MCF 10A (cell line): Measurements from ENCODE around the gene SUGCT. TPM values are rescaled to one million over a fixed set of nuclear protein-coding genes. Genes with fewer than 3 reads are reported as not detected.

ENCODE experiments used
- BruUV-seq: library from RNA; stranded (reverse); fragments of 400-500 nt; replicated peaks from 2 replicates; lab custom pipeline; 2021; lab: Mats Ljungman, UMichigan
- CTCF ChIA-PET: fragments of 300-600 bp; sonication (Branson Sonifier 250); formaldehyde crosslinking; extraction: SDS; loops from one replicate; lab custom pipeline; 2021; ENCODE audit warnings: antibody characterized with exemption, inconsistent platforms; lab: Yijun Ruan, JAX
- POLR2A ChIA-PET: fragments of 300-600, 350-650 bp; sonication (Branson Sonifier 250); formaldehyde crosslinking; extraction: SDS; loops from one replicate; lab custom pipeline; 2020; ENCODE audit warnings: antibody characterized with exemption, inconsistent platforms; lab: Yijun Ruan, JAX
- DNase-seq: peaks from one replicate; pipeline ENCODE4 v3.0.0-alpha.2; 2018; ENCODE audit not compliant: unreplicated experiment
- H3K27ac Mint-ChIP-seq: one replicate; pipeline ENCODE4 v1.8.0; 2022; ENCODE audit warnings: mild to moderate bottlenecking, low read depth, mixed read lengths; ENCODE audit not compliant: unreplicated experiment
- H3K27me3 Mint-ChIP-seq: one replicate; pipeline ENCODE4 v1.8.0; 2022; ENCODE audit warnings: mixed read lengths; ENCODE audit not compliant: insufficient read depth, unreplicated experiment
- H3K36me3 Mint-ChIP-seq: one replicate; pipeline ENCODE4 v1.8.0; 2022; ENCODE audit warnings: mild to moderate bottlenecking, moderate library complexity, mixed read lengths; ENCODE audit not compliant: insufficient read depth, unreplicated experiment
- H3K4me1 Mint-ChIP-seq: one replicate; pipeline ENCODE4 v1.8.0; 2022; ENCODE audit warnings: mixed read lengths; ENCODE audit not compliant: insufficient read depth, unreplicated experiment
- H3K4me3 Mint-ChIP-seq: one replicate; pipeline ENCODE4 v1.8.0; 2022; ENCODE audit warnings: mild to moderate bottlenecking, moderate library complexity, mixed read lengths; ENCODE audit not compliant: unreplicated experiment
- H3K9me3 Mint-ChIP-seq: one replicate; pipeline ENCODE4 v1.8.0; 2022; ENCODE audit warnings: mixed read lengths; ENCODE audit not compliant: unreplicated experiment
- CTCF ChIP-seq: fragments of 200-600 bp; IDR thresholded peaks from one replicate; pipeline ENCODE4 v1.8.0; 2022; ENCODE audit warnings: antibody characterized with exemption, mild to moderate bottlenecking; ENCODE audit not compliant: unreplicated experiment
- intact Hi-C: fragments of 100-400 bp; cut with micrococcal nuclease; formaldehyde crosslinking; loops from 2 replicates; pipeline ENCODE4 v1.14.1; 2022
- total RNA-seq: library from RNA; stranded (reverse); gene quantifications from 2 replicates; pipeline ENCODE4 v1.2.3, GENCODE V29; 2022

SUGCT gene
- total RNA-seq, 1 experiment from 2014 or later = 25.4 TPM

GRCh38 chr7:40535678-40536077 is 400.9 kb downstream of the SUGCT start:
- DNase-seq = no peak
- H3K4me1 Mint-ChIP-seq = peaks cover 7% of the 10 kb centered on the region
- no peaks in the 10 kb centered on the region for H3K27me3 Mint-ChIP-seq
- H3K9me3 Mint-ChIP-seq = no peaks in the 10 kb centered on the region
- H3K4me3 Mint-ChIP-seq = no peak overlapping the region
- BruUV-seq = no TSS peak
- POLR2A ChIA-PET = interaction anchor here (0.7 kb wide), 1 partner anchor 126 kb away, joined by 3 read pairs; no protein-coding TSS in a partner anchor
- CTCF ChIA-PET = no interaction called here
- no peak for TF ChIP-seq CTCF
- intact Hi-C loops = no loop called here
- H3K27ac Mint-ChIP-seq = no peak overlapping the region
- H3K36me3 Mint-ChIP-seq = no peaks in the 10 kb centered on the region

- Mint-ChIP-seq H3K27ac (no peak overlapping the region), H3K36me3 (no peaks in the 10 kb centered on the region), H3K4me3 (no peak overlapping the region), H3K9me3 (no peaks in the 10 kb centered on the region), H3K4me1 (peaks cover 12% of the 10 kb centered on the region), H3K27me3 (no peaks in the 10 kb centered on the region)
- no peak for TF ChIP-seq CTCF
- ChIA-PET POLR2A (interaction anchor here (0.7 kb wide), 1 partner anchor 125 kb away, joined by 3 read pairs; no protein-coding TSS in a partner anchor), CTCF (no interaction called here)
- no TSS peak for BruUV-seq
- intact Hi-C loops = no loop called here
- no peak for DNase-seq
These were observed 401.6 kb downstream of the SUGCT start for GRCh38 chr7:40536421-40536820.

GRCh38 chr7:40538281-40538680 is 403.5 kb downstream of the SUGCT start:
- Mint-ChIP-seq H3K4me1 (peaks cover 12% of the 10 kb centered on the region), H3K9me3 (no peaks in the 10 kb centered on the region), H3K27me3 (no peaks in the 10 kb centered on the region), H3K4me3 (no peak overlapping the region), H3K27ac (no peak overlapping the region), H3K36me3 (no peaks in the 10 kb centered on the region)
- no TSS peak for BruUV-seq
- DNase-seq = no peak
- POLR2A ChIA-PET = no interaction called here
- intact Hi-C loops = no loop called here
- no peak for TF ChIP-seq CTCF
- CTCF ChIA-PET = no interaction called here

GRCh38 chr7:40541336-40541735 is 406.5 kb downstream of the SUGCT start:
- CTCF ChIA-PET = interaction anchor here (0.6 to 1.1 kb wide), 2 partner anchors 8 to 10 kb away, joined by 3 read pairs; no protein-coding TSS in a partner anchor
- DNase-seq = peak; percentile 27
- Mint-ChIP-seq H3K36me3 (no peaks in the 10 kb centered on the region), H3K9me3 (no peaks in the 10 kb centered on the region), H3K27me3 (no peaks in the 10 kb centered on the region), H3K4me3 (no peak overlapping the region), H3K4me1 (peaks cover 7% of the 10 kb centered on the region), H3K27ac (no peak overlapping the region)
- intact Hi-C loops = no loop called here
- TF ChIP-seq CTCF = no peak
- POLR2A ChIA-PET = no interaction called here
- BruUV-seq = no TSS peak
